Osteoblast (primary cell): ENCODE measurements around the gene PATJ. TPM values are rescaled to one million over a fixed set of nuclear protein-coding genes. Genes with fewer than 3 reads are reported as not detected.

Experiments
- DNase-seq: peaks from one replicate; pipeline ENCODE4 v3.0.0; 2011; ENCODE audit warnings: low spot score, mixed read lengths; ENCODE audit not compliant: insufficient read length; ENCODE audit errors: missing footprints
- H2AFZ ChIP-seq: 2 replicates; pipeline ENCODE4 v1.6.0; 2011; ENCODE audit warnings: mild to moderate bottlenecking, low read length
- H3K27ac ChIP-seq: 2 replicates; pipeline ENCODE4 v1.5.1; 2011; ENCODE audit warnings: mild to moderate bottlenecking, low read depth, low read length, moderate library complexity
- H3K27me3 ChIP-seq: 2 replicates; pipeline ENCODE4 v1.6.0; 2012; ENCODE audit warnings: mild to moderate bottlenecking, control low read depth, inconsistent platforms, low read length, moderate library complexity; ENCODE audit not compliant: insufficient read depth
- H3K36me3 ChIP-seq: 2 replicates; pipeline ENCODE4 v1.5.1; 2011; ENCODE audit warnings: mild to moderate bottlenecking, low read length, control low read depth, moderate library complexity; ENCODE audit not compliant: insufficient read depth
- H3K4me1 ChIP-seq: 2 replicates; pipeline ENCODE4 v1.5.1; 2011; ENCODE audit warnings: mild to moderate bottlenecking, low read length, control low read depth, moderate library complexity; ENCODE audit not compliant: insufficient read depth
- H3K4me2 ChIP-seq: 2 replicates; pipeline ENCODE4 v1.6.0; 2011; ENCODE audit warnings: mild to moderate bottlenecking, low read length; ENCODE audit not compliant: insufficient read depth
- H3K4me3 ChIP-seq: fragments of 200-600 bp; sonication (generic); 3 replicates; pipeline ENCODE4 v1.5.1; 2012; ENCODE audit warnings: mild to moderate bottlenecking, low read length, inconsistent platforms; ENCODE audit not compliant: insufficient read depth
- H3K79me2 ChIP-seq: 2 replicates; pipeline ENCODE4 v1.6.0; 2012; ENCODE audit warnings: mild to moderate bottlenecking, low read length, control low read depth, inconsistent platforms; ENCODE audit not compliant: insufficient read depth
- H3K9me3 ChIP-seq: 2 replicates; pipeline ENCODE4 v1.5.1; 2011; ENCODE audit warnings: low read depth, low read length, control low read depth
- H4K20me1 ChIP-seq: 2 replicates; pipeline ENCODE4 v1.6.0; 2012; ENCODE audit warnings: mild to moderate bottlenecking, low read length, control low read depth; ENCODE audit not compliant: insufficient read depth
- total RNA-seq: library from RNA; depleted of rRNA; stranded (reverse); fragments of >200 nt; gene quantifications from 2 replicates; pipeline ENCODE4 v1.2.3, GENCODE V29; 2012
- TF ChIP-seq, protein P1 (sequence below): IDR thresholded peaks from 2 replicates; pipeline ENCODE4 v1.5.1; 2011; ENCODE audit warnings: mild to moderate bottlenecking, low read depth, low read length, moderate library complexity; ENCODE audit errors: extremely low read depth

PATJ gene
- total RNA-seq, 1 donor: 10.1 TPM

DNA sequence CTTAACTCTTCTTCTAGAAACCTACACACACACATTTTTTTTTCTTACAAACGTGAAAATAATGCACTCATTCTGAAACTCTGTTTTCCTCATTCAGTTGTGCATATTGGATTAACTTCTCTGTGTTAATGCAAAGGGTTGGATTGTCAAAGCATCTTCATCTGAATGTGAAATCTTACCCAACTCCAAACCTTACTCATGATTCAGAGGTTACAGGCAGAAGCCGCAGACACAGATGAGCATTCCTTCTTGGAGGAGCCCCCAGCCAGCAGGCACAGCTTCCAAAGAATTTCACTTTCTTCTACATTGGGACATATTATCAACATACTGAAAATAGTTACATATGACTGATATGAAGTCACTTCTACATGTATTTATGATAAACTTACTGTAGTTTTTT is 15.7 kb downstream of the PATJ start:
- H3K79me2 ChIP-seq: no peaks in the 10 kb centered on the region
- H3K27ac ChIP-seq: no peak overlapping the region
- no peaks in the 10 kb centered on the region for H4K20me1 ChIP-seq
- TF ChIP-seq, protein P1, sequence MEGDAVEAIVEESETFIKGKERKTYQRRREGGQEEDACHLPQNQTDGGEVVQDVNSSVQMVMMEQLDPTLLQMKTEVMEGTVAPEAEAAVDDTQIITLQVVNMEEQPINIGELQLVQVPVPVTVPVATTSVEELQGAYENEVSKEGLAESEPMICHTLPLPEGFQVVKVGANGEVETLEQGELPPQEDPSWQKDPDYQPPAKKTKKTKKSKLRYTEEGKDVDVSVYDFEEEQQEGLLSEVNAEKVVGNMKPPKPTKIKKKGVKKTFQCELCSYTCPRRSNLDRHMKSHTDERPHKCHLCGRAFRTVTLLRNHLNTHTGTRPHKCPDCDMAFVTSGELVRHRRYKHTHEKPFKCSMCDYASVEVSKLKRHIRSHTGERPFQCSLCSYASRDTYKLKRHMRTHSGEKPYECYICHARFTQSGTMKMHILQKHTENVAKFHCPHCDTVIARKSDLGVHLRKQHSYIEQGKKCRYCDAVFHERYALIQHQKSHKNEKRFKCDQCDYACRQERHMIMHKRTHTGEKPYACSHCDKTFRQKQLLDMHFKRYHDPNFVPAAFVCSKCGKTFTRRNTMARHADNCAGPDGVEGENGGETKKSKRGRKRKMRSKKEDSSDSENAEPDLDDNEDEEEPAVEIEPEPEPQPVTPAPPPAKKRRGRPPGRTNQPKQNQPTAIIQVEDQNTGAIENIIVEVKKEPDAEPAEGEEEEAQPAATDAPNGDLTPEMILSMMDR: no peak
- H3K27me3 ChIP-seq: no peaks in the 10 kb centered on the region
- no peaks in the 10 kb centered on the region for H3K4me1 ChIP-seq
- DNase-seq: no peak
- no peaks in the 10 kb centered on the region for H3K9me3 ChIP-seq
- H3K4me3 ChIP-seq: no peak overlapping the region
- H2AFZ ChIP-seq: no peak overlapping the region
- no peak overlapping the region for H3K4me2 ChIP-seq
- H3K36me3 ChIP-seq: no peaks in the 10 kb centered on the region

DNA sequence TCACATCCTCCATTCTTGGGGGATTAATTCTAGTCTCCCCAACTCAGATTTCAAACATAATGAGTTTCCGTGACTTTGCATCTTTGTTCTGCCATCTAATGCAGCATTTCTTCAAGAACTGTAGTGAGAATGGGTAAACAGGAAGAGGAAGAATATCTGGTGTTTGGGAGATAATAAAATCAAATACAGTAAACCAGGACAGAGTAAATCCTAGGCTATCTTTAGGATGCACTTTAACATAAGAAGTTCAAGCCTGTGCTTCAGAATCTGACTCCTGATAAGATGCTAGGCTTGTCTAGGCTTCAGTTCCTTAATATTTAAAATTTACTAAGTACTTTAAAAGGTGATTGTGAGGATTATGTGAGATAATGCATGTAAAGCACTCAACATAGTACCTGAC is 27.9 kb downstream of the PATJ start:
- Histone ChIP-seq H3K9me3 (no peaks in the 10 kb centered on the region), H3K4me3 (no peak overlapping the region), H3K79me2 (no peaks in the 10 kb centered on the region), H2AFZ (no peak overlapping the region), H3K27me3 (no peaks in the 10 kb centered on the region), H3K36me3 (no peaks in the 10 kb centered on the region), H3K4me2 (no peak overlapping the region), H4K20me1 (no peaks in the 10 kb centered on the region), H3K4me1 (no peaks in the 10 kb centered on the region), H3K27ac (no peak overlapping the region)
- TF ChIP-seq, protein P1: no peak
- DNase-seq: no peak

DNA sequence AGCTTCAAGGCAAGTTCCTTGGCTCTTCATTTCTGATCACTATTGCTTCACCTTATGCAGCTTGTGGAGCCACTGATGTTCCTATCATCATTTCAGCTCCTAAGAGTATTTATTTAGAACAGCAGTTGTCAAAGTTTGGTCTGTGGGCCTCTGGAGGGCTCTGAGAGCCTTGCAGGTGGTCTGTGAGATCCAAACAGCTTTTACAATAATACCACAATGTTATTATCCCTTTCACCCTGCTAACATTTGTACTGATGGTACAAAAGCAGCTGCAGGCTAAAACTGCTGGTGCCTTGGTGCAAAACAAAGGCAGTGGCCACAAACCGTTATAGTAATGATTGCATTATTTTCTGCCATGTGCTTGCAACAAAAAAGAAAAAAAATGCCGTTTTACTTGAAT is 33.8 kb downstream of the PATJ start:
- Histone ChIP-seq H3K36me3 (no peaks in the 10 kb centered on the region), H4K20me1 (no peaks in the 10 kb centered on the region), H3K4me2 (no peak overlapping the region), H3K4me1 (no peaks in the 10 kb centered on the region), H3K4me3 (no peak overlapping the region), H3K27me3 (no peaks in the 10 kb centered on the region), H2AFZ (no peak overlapping the region), H3K27ac (no peak overlapping the region), H3K79me2 (no peaks in the 10 kb centered on the region), H3K9me3 (no peaks in the 10 kb centered on the region)
- DNase-seq: no peak
- TF ChIP-seq, protein P1: no peak

DNA sequence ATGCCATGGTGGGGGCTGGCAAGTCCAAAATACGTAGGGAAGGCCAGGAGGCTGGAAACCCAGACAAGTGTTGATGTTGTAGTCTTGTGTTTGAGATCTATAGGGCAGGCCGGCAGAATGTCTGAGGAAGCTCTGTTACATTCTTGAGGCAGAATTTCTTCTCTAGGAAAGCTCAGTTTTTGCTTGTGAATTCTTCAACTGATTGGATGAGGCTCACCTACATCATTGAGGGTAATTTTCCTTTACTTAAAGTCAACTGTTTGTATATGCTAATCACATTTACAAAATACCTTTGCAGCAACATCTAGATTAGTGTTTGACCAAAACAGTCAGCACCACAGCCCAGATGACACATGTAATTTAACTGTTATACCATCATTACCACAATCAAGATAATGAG is 37.0 kb downstream of the PATJ start:
- Histone ChIP-seq H3K4me1 (no peaks in the 10 kb centered on the region), H2AFZ (no peak overlapping the region), H3K27ac (no peak overlapping the region), H3K36me3 (no peaks in the 10 kb centered on the region), H3K4me3 (no peak overlapping the region), H3K9me3 (no peaks in the 10 kb centered on the region), H3K4me2 (no peak overlapping the region), H3K27me3 (no peaks in the 10 kb centered on the region), H3K79me2 (no peaks in the 10 kb centered on the region), H4K20me1 (no peaks in the 10 kb centered on the region)
- no peak for DNase-seq
- TF ChIP-seq, protein P1: no peak
